GM18499 (cell line): Measurements from ENCODE around the gene ABLIM2.

ENCODE experiments used
- ATAC-seq: cut with Tn5 transposase; IDR thresholded peaks from one replicate; pipeline ENCODE4 v1.9.1; 2021; ENCODE audit warnings: moderate number of reproducible peaks; ENCODE audit not compliant: insufficient read depth, unreplicated experiment

Gene ABLIM2

DNA sequence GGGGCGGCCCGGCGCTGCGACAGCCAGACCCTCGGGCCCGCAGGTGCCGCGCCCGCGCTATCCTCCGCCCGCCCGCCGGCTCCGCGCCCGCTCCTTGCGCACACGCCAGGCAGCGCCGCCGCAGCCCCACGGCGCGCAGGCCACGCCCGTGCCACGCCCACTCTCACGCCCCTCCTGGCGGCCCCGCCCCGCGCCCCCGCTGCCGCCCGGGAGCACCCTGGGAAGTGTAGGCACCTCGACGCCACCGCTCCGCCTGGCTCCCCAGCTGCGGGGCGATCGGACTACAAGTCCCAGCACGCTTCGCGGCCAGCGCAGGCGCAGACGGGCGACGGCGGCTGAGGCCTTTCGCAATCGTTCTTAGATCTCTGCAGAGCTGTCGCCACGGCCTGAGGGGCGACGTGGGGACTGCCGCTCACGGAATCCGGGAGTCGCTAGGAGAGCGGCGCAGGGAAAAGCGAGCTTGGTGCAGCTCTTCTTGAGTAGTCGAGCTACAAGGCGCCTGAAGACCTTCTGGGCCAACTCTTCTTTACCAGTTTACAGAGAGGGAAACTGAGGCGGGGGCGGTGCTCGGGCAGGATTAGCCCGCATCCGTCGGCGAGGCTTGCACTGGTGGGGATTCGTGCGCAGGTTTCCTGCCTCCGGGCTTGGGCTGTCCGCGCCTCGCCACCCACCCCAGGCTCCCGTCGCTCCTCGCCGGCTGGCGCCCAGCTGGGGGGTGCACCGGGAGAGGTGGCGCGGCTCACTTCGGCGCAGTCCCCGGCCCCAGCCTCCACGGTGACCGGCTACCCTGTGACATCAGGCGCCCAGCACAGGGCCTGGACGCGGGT lies at the start of gene ABLIM2:
Gene ABLIM2, minus strand, starts transcription at position 104 of the 827 bp plus-strand sequence. CDS start 124 bp downstream, outside the sequence.
- peak; percentile 92 for ATAC-seq

- ATAC-seq: no peak
Measured at GRCh38 chr4:8207314-8207713, 48.7 kb upstream of the ABLIM2 start.

- ATAC-seq: no peak
Measured at GRCh38 chr4:8205749-8206611, 47.4 kb upstream of the ABLIM2 start.

DNA sequence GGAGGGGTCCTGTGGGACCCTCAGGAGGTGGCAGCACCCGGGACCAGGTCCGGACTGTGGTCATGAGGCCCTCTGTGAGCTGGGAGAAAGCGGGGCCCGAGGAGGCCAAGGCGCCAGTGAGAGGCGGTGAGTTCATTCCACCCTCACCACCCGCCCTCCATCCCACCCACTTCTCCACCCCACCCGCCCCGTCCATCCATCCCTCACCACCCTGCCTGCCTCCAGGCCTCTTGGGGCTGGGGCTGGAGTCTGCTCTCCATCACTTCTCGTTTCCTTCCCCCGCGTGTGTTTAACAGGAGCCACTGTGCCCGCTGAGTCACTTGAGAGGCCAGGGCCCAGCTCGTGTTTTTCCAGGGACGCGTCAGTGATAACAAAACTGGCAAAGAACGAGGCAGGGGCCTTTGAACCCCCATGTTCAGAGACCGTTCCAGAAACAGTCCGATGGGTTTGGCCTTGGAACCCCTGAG lies 46.7 kb upstream of the ABLIM2 start:
- ATAC-seq: no peak

GRCh38 chr4:8204576-8205227 lies 46.1 kb upstream of the ABLIM2 start:
- no peak for ATAC-seq

DNA sequence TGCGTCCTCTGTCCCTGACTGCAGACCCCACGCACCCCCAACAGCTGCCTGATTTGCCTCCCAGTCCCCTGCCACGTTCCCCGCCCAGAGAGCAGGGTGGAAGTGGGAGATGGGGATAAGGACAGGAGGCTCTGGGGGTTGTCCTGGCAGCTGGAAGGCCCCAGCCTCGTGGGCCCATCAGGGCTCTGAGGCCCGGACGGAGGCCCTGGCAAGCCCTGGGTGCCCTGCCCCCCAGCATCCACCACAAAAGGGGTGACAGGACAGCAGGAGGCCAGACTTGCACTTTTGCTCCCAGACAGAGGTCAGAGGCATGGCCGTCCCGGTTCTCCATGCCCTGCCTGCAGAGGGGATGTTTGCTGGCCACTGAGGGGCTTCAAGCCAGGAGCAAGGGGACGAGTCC lies 45.2 kb upstream of the ABLIM2 start:
- no peak for ATAC-seq

- no peak for ATAC-seq
Measured at GRCh38 chr4:8203052-8203401, 44.4 kb upstream of the ABLIM2 start.

GRCh38 chr4:8202108-8203051 lies 43.8 kb upstream of the ABLIM2 start:
- no peak for ATAC-seq

- no peak for ATAC-seq
Measured at GRCh38 chr4:8201321-8201781, 42.7 kb upstream of the ABLIM2 start.

- ATAC-seq: no peak
Measured at GRCh38 chr4:8200302-8200975, 41.8 kb upstream of the ABLIM2 start.

- ATAC-seq: no peak
Measured at GRCh38 chr4:8199594-8200301, 41.1 kb upstream of the ABLIM2 start.

DNA sequence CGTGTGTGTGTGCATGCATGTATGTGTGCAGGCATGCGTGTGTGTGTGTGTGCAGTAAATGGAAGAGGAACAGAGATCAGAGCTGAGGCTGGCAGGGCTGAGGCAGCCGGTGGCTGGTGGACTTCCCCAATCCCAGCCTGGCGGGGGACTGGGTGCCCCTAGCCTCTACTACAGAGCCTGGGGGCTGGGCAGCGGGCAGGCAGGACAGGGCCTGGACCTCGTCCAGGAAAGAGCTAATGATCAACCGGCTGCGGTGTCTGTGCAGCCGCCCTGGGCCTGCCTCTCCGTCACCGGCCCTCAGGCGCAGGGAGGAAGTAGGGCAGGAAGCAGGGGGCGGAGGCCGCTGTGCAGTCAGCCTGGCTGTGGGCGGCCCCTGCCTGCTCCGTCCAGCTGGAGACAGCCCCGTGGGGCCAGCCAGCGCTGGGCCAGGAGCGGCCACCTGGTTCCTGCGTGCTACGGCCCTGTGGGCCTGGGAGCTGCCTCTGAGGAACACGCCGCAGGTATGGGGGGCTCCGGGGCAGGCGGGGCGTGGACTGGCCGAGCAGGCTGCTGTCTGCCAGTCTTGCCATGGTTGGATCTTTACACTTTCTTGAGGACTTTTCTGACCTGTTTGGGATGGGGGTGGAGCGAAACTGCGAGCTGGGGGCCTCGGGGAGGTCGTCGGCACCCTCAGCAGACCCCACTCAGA lies 40.4 kb upstream of the ABLIM2 start, which contains the start of gene SH3TC1:
Gene SH3TC1, plus strand, starts transcription at position 385 of the 688 bp plus-strand sequence. CDS start 5,905 bp downstream, outside the sequence.
- ATAC-seq: peak; percentile 66

GRCh38 chr4:8198206-8198905 lies 39.7 kb upstream of the ABLIM2 start:
- ATAC-seq: no peak

DNA sequence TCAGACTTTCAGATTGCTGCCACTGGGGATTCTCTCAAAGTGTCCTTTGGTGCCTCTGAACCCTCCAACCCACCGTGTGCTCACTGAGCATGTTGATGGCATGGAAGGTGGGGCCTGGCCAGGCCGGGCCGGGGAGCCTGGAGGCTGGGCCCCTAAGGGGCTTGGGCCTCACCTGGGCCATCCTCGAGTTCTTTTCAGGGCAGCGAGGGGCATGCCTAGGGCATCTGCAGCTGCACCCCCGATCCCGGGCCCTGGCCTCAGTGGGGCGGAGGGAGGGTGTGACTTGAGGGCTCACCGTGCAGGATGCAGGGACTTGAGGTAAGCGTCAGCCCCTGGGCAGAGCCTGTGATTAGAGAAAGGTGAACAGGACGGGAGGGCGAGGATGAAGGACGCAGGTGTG lies 38.9 kb upstream of the ABLIM2 start:
- no peak for ATAC-seq

- no peak for ATAC-seq
Measured at GRCh38 chr4:8195841-8196458, 37.3 kb upstream of the ABLIM2 start.

DNA sequence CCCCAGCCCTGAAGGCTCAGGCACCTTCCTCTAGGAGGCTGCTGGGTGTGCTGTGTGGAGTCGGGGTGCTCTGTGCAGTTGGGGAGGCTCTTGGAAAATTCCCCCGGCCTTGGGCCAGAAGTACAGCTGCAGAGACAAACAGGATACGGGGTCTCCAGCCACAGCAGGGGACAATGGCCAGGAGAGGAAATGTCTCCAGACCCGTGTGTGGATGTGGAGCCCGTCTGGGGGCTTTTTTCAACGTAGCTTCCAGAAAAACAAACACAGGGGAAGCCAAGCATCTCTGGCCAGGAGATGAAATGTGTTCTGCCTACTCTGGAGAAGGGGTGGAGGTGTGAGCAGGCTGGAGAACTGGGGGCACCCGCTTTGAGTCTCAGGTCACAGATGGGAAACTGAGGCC lies 36.8 kb upstream of the ABLIM2 start:
- ATAC-seq: no peak
